ENCODE results near the gene TAS2R19.

Gene TAS2R19

GRCh38 chr12:10989107-10989506 lies 33.3 kb downstream of the TAS2R19 start:
- DNase-seq = no peak

- no peak for DNase-seq
Observed at GRCh38 chr12:10986812-10987211, 35.6 kb downstream of the TAS2R19 start, which contains the start of gene TAS2R50. Gene TAS2R50 (minus strand): TSS chr12:10986912. CDS start chr12:10986860, 52 bp downstream.

- no peak for DNase-seq
Observed at GRCh38 chr12:10982244-10982643, 40.2 kb downstream of the TAS2R19 start.

GRCh38 chr12:10974965-10975364 lies 47.5 kb downstream of the TAS2R19 start:
- DNase-seq = no peak
